IMR-90 (cell line): Measurements from ENCODE around the gene PPARGC1A. TPM values are rescaled to one million over a fixed set of nuclear protein-coding genes. Genes with fewer than 3 reads are reported as not detected.

ENCODE experiments used
- ATAC-seq: fragments of 200-7000 bp; cut with Tn5 transposase; 2 replicates; pipeline ENCODE4 v1.9.1; 2020; ENCODE audit warnings: low read depth, mild to moderate bottlenecking, moderate library complexity
- BruUV-seq: library from RNA; stranded (reverse); fragments of 400-500 nt; replicated peaks from 2 replicates; lab custom pipeline; 2021; lab: Mats Ljungman, UMichigan
- CTCF ChIA-PET: fragments of 300-600 bp; formaldehyde crosslinking; extraction: SDS; loops from one replicate; lab custom pipeline; 2021; ENCODE audit warnings: antibody characterized with exemption; lab: Yijun Ruan, JAX
- POLR2A ChIA-PET: fragments of 300-600 bp; sonication (Branson Sonifier 250); formaldehyde crosslinking; loops from one replicate; lab custom pipeline; 2022; ENCODE audit warnings: antibody characterized with exemption; ENCODE audit not compliant: unreplicated experiment; lab: Charles Lee
- DNase-seq: peaks from one replicate; pipeline ENCODE4 v3.0.0; 2013
- H2AFZ ChIP-seq: replicated peaks from 2 replicates; pipeline ENCODE3; 2013; ENCODE audit warnings: low read length, mild to moderate bottlenecking; ENCODE audit not compliant: poor library complexity
- H2AK5ac ChIP-seq: 2 replicates; pipeline ENCODE4 v1.6.1; 2013; ENCODE audit warnings: low read depth, low read length, inconsistent platforms
- H2AK9ac ChIP-seq: replicated peaks from 2 replicates; pipeline ENCODE3; 2013; ENCODE audit warnings: mild to moderate bottlenecking, low read depth, low read length, moderate library complexity; ENCODE audit not compliant: poor library complexity
- H2BK120ac ChIP-seq: 2 replicates; pipeline ENCODE4 v1.6.1; 2013; ENCODE audit warnings: low read depth, low read length, inconsistent platforms
- H2BK15ac ChIP-seq: 3 replicates; pipeline ENCODE4 v1.6.1; 2013; ENCODE audit warnings: low read depth, low read length, inconsistent platforms
- H2BK20ac ChIP-seq: 2 replicates; pipeline ENCODE4 v1.6.1; 2013; ENCODE audit warnings: low read depth, mild to moderate bottlenecking, inconsistent platforms, low read length, moderate library complexity
- H2BK5ac ChIP-seq: 2 replicates; pipeline ENCODE4 v1.6.1; 2013; ENCODE audit warnings: mild to moderate bottlenecking, low read depth, low read length, inconsistent platforms; ENCODE audit not compliant: poor library complexity, severe bottlenecking
- H3K14ac ChIP-seq: replicated peaks from 2 replicates; pipeline ENCODE4 v1.6.1; 2013; ENCODE audit warnings: low read depth, low read length, inconsistent platforms
- H3K18ac ChIP-seq: 2 replicates; pipeline ENCODE4 v1.6.1; 2013; ENCODE audit warnings: low read depth, low read length, control low read depth
- H3K23ac ChIP-seq: 2 replicates; pipeline ENCODE4 v1.6.1; 2013; ENCODE audit warnings: low read depth, low read length, inconsistent platforms
- H3K27ac ChIP-seq: 2 replicates; pipeline ENCODE4 v1.5.1; 2013; ENCODE audit warnings: mild to moderate bottlenecking, control low read depth, low read length; ENCODE audit not compliant: insufficient read depth
- H3K27me3 ChIP-seq: 2 replicates; pipeline ENCODE4 v1.6.1; 2013; ENCODE audit warnings: low read length; ENCODE audit not compliant: control insufficient read depth, insufficient read depth
- H3K36me3 ChIP-seq: 2 replicates; pipeline ENCODE4 v1.6.1; 2013; ENCODE audit warnings: low read length, mixed read lengths; ENCODE audit not compliant: control insufficient read depth, insufficient read depth
- H3K4ac ChIP-seq: 2 replicates; pipeline ENCODE4 v1.6.1; 2013; ENCODE audit warnings: low read depth, low read length, inconsistent platforms
- H3K4me1 ChIP-seq: 2 replicates; pipeline ENCODE4 v1.6.1; 2013; ENCODE audit warnings: low read length, mixed read lengths; ENCODE audit not compliant: control insufficient read depth, insufficient read depth
- H3K4me2 ChIP-seq: 2 replicates; pipeline ENCODE4 v1.6.1; 2013; ENCODE audit warnings: low read depth, mild to moderate bottlenecking, control low read depth, low read length, moderate library complexity
- H3K4me3 ChIP-seq: 2 replicates; pipeline ENCODE4 v1.5.1; 2013; ENCODE audit warnings: low read depth, mild to moderate bottlenecking, control low read depth, low read length, moderate library complexity; ENCODE audit not compliant: insufficient read depth
- H3K56ac ChIP-seq: 2 replicates; pipeline ENCODE4 v1.6.1; 2013; ENCODE audit warnings: low read length, inconsistent platforms; ENCODE audit not compliant: insufficient read depth; ENCODE audit errors: extremely low read depth
- H3K79me1 ChIP-seq, 2 experiments: 2 replicates each; pipeline ENCODE4 v1.6.1; 2013; ENCODE audit warnings: low read length in 2 of 2, inconsistent platforms in 1 of 2, low read depth in 1 of 2
- H3K9ac ChIP-seq: 2 replicates; pipeline ENCODE4 v1.6.1; 2013; ENCODE audit warnings: low read depth, low read length, control low read depth
- H3K9me1 ChIP-seq: 2 replicates; pipeline ENCODE4 v1.6.1; 2013; ENCODE audit warnings: low read length, inconsistent platforms; ENCODE audit not compliant: insufficient read depth
- H3K9me3 ChIP-seq: 2 replicates; pipeline ENCODE4 v1.6.1; 2013; ENCODE audit warnings: low read length; ENCODE audit not compliant: control insufficient read depth, insufficient read depth
- H4K20me1 ChIP-seq: 2 replicates; pipeline ENCODE4 v1.6.1; 2013; ENCODE audit warnings: low read length, inconsistent platforms; ENCODE audit not compliant: insufficient read depth
- H4K5ac ChIP-seq: 2 replicates; pipeline ENCODE4 v1.6.1; 2013; ENCODE audit warnings: mild to moderate bottlenecking, low read depth, low read length, control low read depth
- H4K8ac ChIP-seq, 2 experiments: 2 replicates each; pipeline ENCODE4 v1.6.1; 2013; ENCODE audit warnings: low read depth in 2 of 2, low read length in 2 of 2, control low read depth in 1 of 2, inconsistent platforms in 1 of 2
- H4K91ac ChIP-seq: 2 replicates; pipeline ENCODE4 v1.6.1; 2013; ENCODE audit warnings: low read depth, low read length, inconsistent platforms; ENCODE audit not compliant: insufficient read depth
- BHLHE40 ChIP-seq: fragments of 150-350 bp; IDR thresholded peaks from 2 replicates; pipeline ENCODE4 v1.6.1; 2016; ENCODE audit warnings: mild to moderate bottlenecking, low read depth, low read length
- CEBPB ChIP-seq: IDR thresholded peaks from 2 replicates; pipeline ENCODE4 v1.6.1; 2012; ENCODE audit warnings: low read depth, low read length, improper control_type of control experiment
- CHD1 ChIP-seq: IDR thresholded peaks from 2 replicates; pipeline ENCODE4 v1.6.1; 2012; ENCODE audit warnings: low read depth, low read length, improper control_type of control experiment
- CTCF ChIP-seq: conservative IDR thresholded peaks from 2 replicates; pipeline ENCODE4 v1.5.1; 2012; ENCODE audit warnings: mild to moderate bottlenecking, low read depth, low read length, improper control_type of control experiment
- FOS ChIP-seq: fragments of 150-350 bp; IDR thresholded peaks from 2 replicates; pipeline ENCODE4 v1.6.1; 2016; ENCODE audit warnings: low read depth, low read length
- MAFK ChIP-seq: IDR thresholded peaks from 2 replicates; pipeline ENCODE4 v1.6.1; 2012; ENCODE audit warnings: low read depth, low read length, improper control_type of control experiment
- MXI1 ChIP-seq: IDR thresholded peaks from 2 replicates; pipeline ENCODE4 v1.6.1; 2012; ENCODE audit warnings: low read depth, mild to moderate bottlenecking, low read length, moderate library complexity, borderline replicate concordance
- NFE2L2 ChIP-seq: fragments of 150-350 bp; IDR thresholded peaks from 2 replicates; pipeline ENCODE4 v1.6.1; 2016; ENCODE audit warnings: low read depth, mild to moderate bottlenecking, low read length
- POLR2A ChIP-seq: IDR thresholded peaks from 2 replicates; pipeline ENCODE4 v1.6.1; 2012; ENCODE audit warnings: mild to moderate bottlenecking, low read depth, low read length
- RAD21 ChIP-seq: IDR thresholded peaks from 2 replicates; pipeline ENCODE4 v1.6.1; 2012; ENCODE audit warnings: low read length, improper control_type of control experiment
- RCOR1 ChIP-seq: IDR thresholded peaks from 2 replicates; pipeline ENCODE4 v1.6.1; 2012; ENCODE audit warnings: mild to moderate bottlenecking, low read length, improper control_type of control experiment; ENCODE audit not compliant: insufficient replicate concordance
- RFX5 ChIP-seq: IDR thresholded peaks from 2 replicates; pipeline ENCODE4 v1.8.0; 2012; ENCODE audit warnings: low read depth, mild to moderate bottlenecking, low read length, moderate library complexity
- USF2 ChIP-seq: fragments of 150-350 bp; IDR thresholded peaks from 2 replicates; pipeline ENCODE4 v1.6.1; 2017; ENCODE audit warnings: mild to moderate bottlenecking, antibody characterized with exemption, low read length, low read depth
- WGBS, 2 experiments: methylation state at CpG; one replicate each; pipeline versions ENCODE4 v1.1.5 to v1.1.7; 2013; ENCODE audit warnings: missing lambda C conversion rate in 2 of 2; ENCODE audit not compliant: insufficient read length in 1 of 2; ENCODE audit errors: extremely low coverage in 2 of 2; 5-methylcytosine and 5-hydroxymethylcytosine counted together
- dilution Hi-C: fragments of 300-500 bp; cut with HindIII; formaldehyde crosslinking; loops from one replicate; pipeline ENCODE4 v1.14.3; 2018; ENCODE audit warnings: low sequenced_read_pairs; ENCODE audit not compliant: unreplicated experiment
- in situ Hi-C: fragments of 300-500 bp; cut with MboI; formaldehyde crosslinking; loops from 3 replicates; pipeline ENCODE4 v1.14.3; 2019; ENCODE audit warnings: low sequenced_read_pairs, inconsistent platforms, mixed read lengths
- intact Hi-C: fragments of 100-400 bp; cut with micrococcal nuclease; formaldehyde crosslinking; loops from 2 replicates; pipeline ENCODE4 v1.10.0; 2022
- polyA plus RNA-seq, 3 experiments: library from polyadenylated mRNA; depleted of rRNA; stranded (reverse); fragments of >200 nt; gene quantifications; 2 replicates each; pipeline ENCODE4 v1.2.3, GENCODE V29; 2012; ENCODE audit warnings: low replicate concordance in 1 of 3
- total RNA-seq: library from RNA; depleted of rRNA; stranded (reverse); fragments of >200 nt; gene quantifications from 2 replicates; pipeline ENCODE4 v1.2.3, GENCODE V29; 2012

The PPARGC1A gene
- total and polyA plus RNA-seq, 2 of the 4 experiments (the other 2 are of a cell fraction) = under 0.01 to 0.03 TPM

- Histone ChIP-seq H3K4me2 (peak overlapping the region; percentile 82), H3K23ac (no peak overlapping the region), H3K4me3 (no peak overlapping the region), H3K36me3 (no peaks in the 10 kb centered on the region), H3K9me3 (no peaks in the 10 kb centered on the region), H3K27me3 (no peaks in the 10 kb centered on the region), H4K5ac (peak overlapping the region; percentile 98), H3K4me1 (peaks cover 15% of the 10 kb centered on the region), H3K4ac (no peak overlapping the region), H3K14ac (no peak overlapping the region), H3K79me1 (no peaks in the 10 kb centered on the region), H2AK5ac (peak overlapping the region; percentile 35; the same call in 1 of the 2 replicates), H2AK9ac (no peak overlapping the region), H2BK15ac (no peak overlapping the region), H3K27ac (peak overlapping the region; percentile 76; the same call in 1 of the 2 replicates), H2AFZ (no peak overlapping the region), H3K9me1 (no peaks in the 10 kb centered on the region), H4K8ac (0 out of 4 replicates have a peak overlapping the region, but pooled peaks of 1 of the 2 experiments have one; percentile 5), H2BK20ac (no peak overlapping the region), H4K20me1 (no peaks in the 10 kb centered on the region), H2BK5ac (no peak overlapping the region), H3K9ac (peak overlapping the region; percentile 46; the same call in 1 of the 2 replicates), H2BK120ac (no peak overlapping the region; the same call in 1 of the 2 replicates), H3K18ac (peak overlapping the region; percentile 96), H3K56ac (no peak overlapping the region), H4K91ac (peak overlapping the region; percentile 42)
- no CpG with 5 or more reads among the region's 7 CpGs for WGBS, 2 experiments
- intact Hi-C loops (no loop called here), dilution Hi-C loops (no loop called here), in situ Hi-C loops (no loop called here)
- ChIA-PET POLR2A (no interaction called here), CTCF (interaction anchor here (0.5 kb wide), 1 partner anchor 1397 kb away, joined by 3 read pairs; no protein-coding TSS in a partner anchor)
- ATAC-seq = peak; percentile 71
- TF ChIP-seq POLR2A (no peak), USF2 (no peak), CHD1 (no peak), MAFK (no peak), CTCF (no peak), RCOR1 (no peak), BHLHE40 (no peak), CEBPB (no peak), RFX5 (no peak), NFE2L2 (no peak), MXI1 (no peak), RAD21 (no peak), FOS (no peak)
- peak; percentile 32 for DNase-seq
- no TSS peak for BruUV-seq
Measured at GRCh38 chr4:23818097-23818885, 71.6 kb downstream of the PPARGC1A start.
